Urinary bladder (tissue), 4 donors: Measurements from ENCODE around the gene ATP1B2. TPM values are rescaled to one million over a fixed set of nuclear protein-coding genes. Genes with fewer than 3 reads are reported as not detected.

Experiments used
- DNase-seq: peaks from one replicate; pipeline ENCODE4 v3.0.0-alpha.2; 2015; ENCODE audit errors: extremely low spot score
- H3K27ac ChIP-seq: one replicate; pipeline ENCODE4 v1.5.1; 2013; ENCODE audit warnings: low read depth, mild to moderate bottlenecking, moderate library complexity
- H3K36me3 ChIP-seq: one replicate; pipeline ENCODE4 v1.6.1; 2013; ENCODE audit warnings: mild to moderate bottlenecking, moderate library complexity; ENCODE audit not compliant: insufficient read depth
- H3K4me1 ChIP-seq: one replicate; pipeline ENCODE4 v1.6.1; 2013; ENCODE audit warnings: mild to moderate bottlenecking, moderate library complexity; ENCODE audit not compliant: insufficient read depth
- H3K4me3 ChIP-seq: one replicate; pipeline ENCODE4 v1.5.1; 2013; ENCODE audit warnings: low read depth, low read length
- WGBS: extraction: QIAGEN DNeasy Blood & Tissue Kit; methylation state at CpG from one replicate; pipeline ENCODE4 v1.1.7; 2013; 5-methylcytosine and 5-hydroxymethylcytosine counted together
- polyA plus RNA-seq: library from polyadenylated mRNA; stranded (reverse); fragments of 200-250 nt; gene quantifications from one replicate; pipeline ENCODE4 v1.2.3, GENCODE V29; 2013
- total RNA-seq: library from RNA; depleted of rRNA; stranded (reverse); fragments of >200 nt; gene quantifications from one replicate; pipeline ENCODE4 v1.2.3, GENCODE V29; 2014
- donor health status: healthy with polysubstance abuse.
- donor health status: healthy.

ATP1B2 gene
- total and polyA plus RNA-seq, 2 donors: 4.9 to 6.4 TPM

GRCh38 chr17:7684851-7685532, 34.3 kb downstream of the ATP1B2 start:
- Histone ChIP-seq H3K27ac (no peak overlapping the region), H3K36me3 (no peaks in the 10 kb centered on the region), H3K4me1 (no peaks in the 10 kb centered on the region), H3K4me3 (peak overlapping the region; percentile 81)
- WGBS: 64% methylated on average over 15 of the region's 15 CpGs
- DNase-seq: no peak

GRCh38 chr17:7685533-7686221, 35.0 kb downstream of the ATP1B2 start:
- H3K4me1 ChIP-seq: no peaks in the 10 kb centered on the region

GRCh38 chr17:7686222-7687071, 35.7 kb downstream of the ATP1B2 start:
- no peaks in the 10 kb centered on the region for H3K36me3 ChIP-seq
- under 1% methylated on average over 30 of the region's 30 CpGs for WGBS
- H3K4me3 ChIP-seq: peak overlapping the region; percentile 81
- peak overlapping the region; percentile 77 for H3K27ac ChIP-seq
- no peaks in the 10 kb centered on the region for H3K4me1 ChIP-seq
- DNase-seq: peak; percentile 88

More at GRCh38 chr17:7685533-7686221, 35.0 kb downstream of the ATP1B2 start:
- peak; percentile 87 for DNase-seq
- Histone ChIP-seq H3K36me3 (no peaks in the 10 kb centered on the region), H3K4me3 (peak overlapping the region; percentile 81), H3K27ac (peak overlapping the region; percentile 73)
- 3% methylated on average over 44 of the region's 44 CpGs for WGBS

- H3K27ac ChIP-seq: peak within 1 kb of the TSS; percentile 77
- no peaks in the 10 kb centered on the region for H3K4me1 ChIP-seq
- peak within 1 kb of the TSS; percentile 81 for H3K4me3 ChIP-seq
- DNase-seq: peak; percentile 92
- under 1% methylated on average over 30 of the region's 30 CpGs for WGBS
- no peaks in the 10 kb centered on the region for H3K36me3 ChIP-seq
These were observed 36.6 kb downstream of the ATP1B2 start, which contains the start of gene TP53 for GRCh38 chr17:7687072-7687907. Gene TP53 (minus strand): TSS chr17:7687490. CDS start chr17:7676594, 10,896 bp downstream.

- Histone ChIP-seq H3K4me1 (no peaks in the 10 kb centered on the region), H3K4me3 (peak within 1 kb of the TSS; percentile 81), H3K36me3 (no peaks in the 10 kb centered on the region), H3K27ac (peak within 1 kb of the TSS; percentile 77)
- under 1% methylated on average over 51 of the region's 51 CpGs for WGBS
- peak; percentile 97 for DNase-seq
These were observed 37.4 kb downstream of the ATP1B2 start, which contains the start of gene WRAP53 for GRCh38 chr17:7687908-7688807. Gene WRAP53 (plus strand): TSS chr17:7688477. CDS start chr17:7688649, 172 bp downstream.

GRCh38 chr17:7688808-7689316, 38.1 kb downstream of the ATP1B2 start:
- peak overlapping the region; percentile 40 for H3K4me3 ChIP-seq
- 9% methylated on average over 13 of the region's 13 CpGs for WGBS
- no peak for DNase-seq

GRCh38 chr17:7695586-7695985, 44.9 kb downstream of the ATP1B2 start:
- H3K36me3 ChIP-seq: no peaks in the 10 kb centered on the region
- 95% methylated on average over 10 of the region's 10 CpGs for WGBS

More at GRCh38 chr17:7688808-7689316, 38.1 kb downstream of the ATP1B2 start:
- H3K4me1 ChIP-seq: no peaks in the 10 kb centered on the region
- H3K36me3 ChIP-seq: no peaks in the 10 kb centered on the region
- H3K27ac ChIP-seq: no peak overlapping the region

GRCh38 chr17:7697828-7698588, 47.3 kb downstream of the ATP1B2 start:
- H3K4me1 ChIP-seq: no peaks in the 10 kb centered on the region
- no peaks in the 10 kb centered on the region for H3K36me3 ChIP-seq
- H3K4me3 ChIP-seq: no peak overlapping the region
- WGBS: 98% methylated on average over 4 of the region's 4 CpGs
- H3K27ac ChIP-seq: no peak overlapping the region
- no peak for DNase-seq

More at GRCh38 chr17:7695586-7695985, 44.9 kb downstream of the ATP1B2 start:
- Histone ChIP-seq H3K4me1 (no peaks in the 10 kb centered on the region), H3K4me3 (no peak overlapping the region), H3K27ac (no peak overlapping the region)
- DNase-seq: no peak

- no peak for DNase-seq
- whole genome bisulfite sequencing: 97% methylated on average over 7 of the region's 7 CpGs
- Histone ChIP-seq H3K4me3 (no peak overlapping the region), H3K4me1 (no peaks in the 10 kb centered on the region), H3K27ac (no peak overlapping the region), H3K36me3 (no peaks in the 10 kb centered on the region)
These were observed 49.8 kb downstream of the ATP1B2 start for GRCh38 chr17:7700510-7700909.

- no peak overlapping the region for H3K27ac ChIP-seq
- no peak overlapping the region for H3K4me3 ChIP-seq
- no peak for DNase-seq
- no peaks in the 10 kb centered on the region for H3K4me1 ChIP-seq
- H3K36me3 ChIP-seq: no peaks in the 10 kb centered on the region
- 96% methylated on average over 14 of the region's 14 CpGs for WGBS
These were observed 51.0 kb downstream of the ATP1B2 start for GRCh38 chr17:7701681-7702080.

GRCh38 chr17:7702776-7703175, 52.0 kb downstream of the ATP1B2 start:
- Histone ChIP-seq H3K27ac (no peak overlapping the region), H3K4me1 (no peaks in the 10 kb centered on the region), H3K4me3 (no peak overlapping the region), H3K36me3 (no peaks in the 10 kb centered on the region)
- DNase-seq: no peak
- WGBS: 92% methylated on average over 13 of the region's 13 CpGs
